Activated CD8-positive, alpha-beta T cell treated with anti-CD3 and anti-CD28 coated beads for 36 hours (primary cell): ENCODE results near the gene PPP2R2C. TPM values are rescaled to one million over a fixed set of nuclear protein-coding genes. Genes with fewer than 3 reads are reported as not detected.

Experiments
- ATAC-seq: fragments of 200-7000 bp; cut with Tn5 transposase; one replicate; pipeline ENCODE4 v1.10.0; 2021; ENCODE audit warnings: mild to moderate bottlenecking, moderate library complexity
- CTCF ChIA-PET: fragments of 350-600 bp; sonication (Branson Sonifier 250); formaldehyde crosslinking; loops from one replicate; lab custom pipeline; 2021; ENCODE audit warnings: antibody characterized with exemption; lab: Charles Lee
- POLR2A ChIA-PET: fragments of 350-600 bp; sonication (Branson Sonifier 250); formaldehyde crosslinking; loops from one replicate; lab custom pipeline; 2021; ENCODE audit warnings: antibody characterized with exemption; lab: Charles Lee
- DNase-seq: peaks from one replicate; pipeline ENCODE4 v3.0.0-alpha.2; 2020
- H3K27ac Mint-ChIP-seq: one replicate; pipeline ENCODE4 v1.8.0; 2021; ENCODE audit warnings: mild to moderate bottlenecking, mixed read lengths
- H3K27me3 Mint-ChIP-seq: one replicate; pipeline ENCODE4 v1.8.0; 2021; ENCODE audit warnings: mixed read lengths
- H3K36me3 Mint-ChIP-seq: one replicate; pipeline ENCODE4 v1.8.0; 2021; ENCODE audit warnings: low read depth, mixed read lengths
- H3K4me1 Mint-ChIP-seq: one replicate; pipeline ENCODE4 v1.8.0; 2021; ENCODE audit warnings: low read depth, mixed read lengths
- H3K4me3 Mint-ChIP-seq: one replicate; pipeline ENCODE4 v1.8.0; 2021; ENCODE audit warnings: mild to moderate bottlenecking, moderate library complexity, mixed read lengths
- H3K9me3 Mint-ChIP-seq: one replicate; pipeline ENCODE4 v1.8.0; 2021; ENCODE audit warnings: mixed read lengths
- CTCF ChIP-seq: fragments of 200-600 bp; IDR thresholded peaks from one replicate; pipeline ENCODE4 v1.8.0; 2022; ENCODE audit warnings: antibody characterized with exemption, mild to moderate bottlenecking
- intact Hi-C: fragments of 100-400 bp; cut with micrococcal nuclease; formaldehyde crosslinking; loops from one replicate; pipeline ENCODE4 v1.10.0; 2022
- total RNA-seq, 2 experiments: library from RNA; stranded (reverse); gene quantifications; one replicate each; pipeline ENCODE4 v1.2.3, GENCODE V29; 2021

PPP2R2C gene
- total RNA-seq, 2 experiments from 2014 or later: not detected

GRCh38 chr4:6422105-6422504, 50.3 kb downstream of the PPP2R2C start:
- intact Hi-C loops: no loop called here
- no peak for DNase-seq
- ChIA-PET CTCF (no interaction called here), POLR2A (no interaction called here)
- Mint-ChIP-seq H3K36me3 (no peaks in the 10 kb centered on the region), H3K27me3 (peaks cover 2% of the 10 kb centered on the region), H3K9me3 (no peaks in the 10 kb centered on the region), H3K27ac (no peak overlapping the region), H3K4me1 (no peaks in the 10 kb centered on the region), H3K4me3 (no peak overlapping the region)
- ATAC-seq: no peak
- no peak for TF ChIP-seq CTCF

- ChIA-PET POLR2A (no interaction called here), CTCF (no interaction called here)
- H3K27me3 Mint-ChIP-seq: peaks cover 2% of the 10 kb centered on the region
- intact Hi-C loops: no loop called here
- no peaks in the 10 kb centered on the region for H3K9me3 Mint-ChIP-seq
- no peaks in the 10 kb centered on the region for H3K4me1 Mint-ChIP-seq
- DNase-seq (no peak), ATAC-seq (no peak)
- H3K4me3 Mint-ChIP-seq: no peak overlapping the region
- TF ChIP-seq CTCF: no peak
- H3K27ac Mint-ChIP-seq: no peak overlapping the region
- H3K36me3 Mint-ChIP-seq: no peaks in the 10 kb centered on the region
These were observed 51.0 kb downstream of the PPP2R2C start for GRCh38 chr4:6421397-6421796.

DNA sequence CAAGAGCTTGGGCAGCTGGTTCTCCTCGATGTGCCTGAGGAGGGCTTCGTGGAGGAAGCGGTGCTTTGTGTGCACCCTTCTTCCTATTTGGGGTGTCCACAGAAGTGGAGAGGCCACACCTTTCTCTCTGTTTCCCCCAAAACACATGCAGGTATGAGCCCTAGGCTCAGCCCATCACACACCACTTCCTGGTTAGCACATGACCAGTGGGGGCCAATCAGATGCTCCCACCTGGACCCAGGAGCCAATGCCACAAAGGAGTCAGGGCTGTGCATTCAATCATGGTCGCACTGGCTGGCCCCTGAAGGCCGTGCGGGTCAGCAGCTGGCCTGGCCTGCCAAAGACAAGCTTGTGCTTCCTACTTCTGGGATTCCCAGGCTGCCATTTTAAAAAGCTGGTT, 51.4 kb downstream of the PPP2R2C start:
- TF ChIP-seq CTCF: no peak
- ChIA-PET POLR2A (no interaction called here), CTCF (no interaction called here)
- intact Hi-C loops: no loop called here
- H3K27me3 Mint-ChIP-seq: peaks cover 2% of the 10 kb centered on the region
- no peaks in the 10 kb centered on the region for H3K36me3 Mint-ChIP-seq
- no peak overlapping the region for H3K4me3 Mint-ChIP-seq
- no peaks in the 10 kb centered on the region for H3K9me3 Mint-ChIP-seq
- H3K27ac Mint-ChIP-seq: no peak overlapping the region
- ATAC-seq (no peak), DNase-seq (no peak)
- H3K4me1 Mint-ChIP-seq: no peaks in the 10 kb centered on the region

GRCh38 chr4:6420036-6420435, 52.4 kb downstream of the PPP2R2C start:
- intact Hi-C loops: no loop called here
- no peaks in the 10 kb centered on the region for H3K4me1 Mint-ChIP-seq
- POLR2A ChIA-PET: no interaction called here
- ATAC-seq (no peak), DNase-seq (no peak)
- no peak overlapping the region for H3K4me3 Mint-ChIP-seq
- H3K27me3 Mint-ChIP-seq: peaks cover 2% of the 10 kb centered on the region
- H3K36me3 Mint-ChIP-seq: no peaks in the 10 kb centered on the region
- H3K27ac Mint-ChIP-seq: no peak overlapping the region
- TF ChIP-seq CTCF: no peak
- CTCF ChIA-PET: no interaction called here
- H3K9me3 Mint-ChIP-seq: no peaks in the 10 kb centered on the region

- no peak overlapping the region for H3K27ac Mint-ChIP-seq
- CTCF ChIA-PET: no interaction called here
- H3K4me1 Mint-ChIP-seq: no peaks in the 10 kb centered on the region
- no peaks in the 10 kb centered on the region for H3K9me3 Mint-ChIP-seq
- peaks cover 2% of the 10 kb centered on the region for H3K27me3 Mint-ChIP-seq
- no peak overlapping the region for H3K4me3 Mint-ChIP-seq
- no peak for TF ChIP-seq CTCF
- no peaks in the 10 kb centered on the region for H3K36me3 Mint-ChIP-seq
- POLR2A ChIA-PET: no interaction called here
- DNase-seq: no peak
- intact Hi-C loops: no loop called here
- no peak for ATAC-seq
These were observed 52.9 kb downstream of the PPP2R2C start for GRCh38 chr4:6419452-6420028.
